ENCODE measurements around the gene SYNE1.

GRCh38 chr6:152416652-152417051 is 220.5 kb downstream of the SYNE1 start:
- TF ChIP-seq CTCF (IDR thresholded peaks at IDR 0.05) (no peak), POLR2A (IDR thresholded peaks at IDR 0.05) (no peak)
